NCI-H510A treated with DMSO at 0.1 percent for 48 hours (cell line): ENCODE results near the gene WFDC1.
A peak's percentile ranks its signal among the peaks of the same experiment; 100 is the strongest.

Experiments
- DNase-seq: peaks from one replicate; lab custom pipeline; 2025; lab: John Stamatoyannopoulos, UW

Gene WFDC1

GRCh38 chr16:84272740-84273320 is 21.8 kb upstream of the WFDC1 start:
- DNase-seq = no peak

- no peak for DNase-seq
These were observed 20.2 kb upstream of the WFDC1 start for GRCh38 chr16:84274515-84274914.

GRCh38 chr16:84275585-84276151 is 19.0 kb upstream of the WFDC1 start:
- DNase-seq = no peak

- DNase-seq = peak; percentile 63
These were observed 17.3 kb upstream of the WFDC1 start for GRCh38 chr16:84277244-84277823.

- DNase-seq = no peak
These were observed 16.3 kb upstream of the WFDC1 start for GRCh38 chr16:84278333-84278732.

- DNase-seq = peak; percentile 58
These were observed 15.7 kb upstream of the WFDC1 start for GRCh38 chr16:84278968-84279367.

- DNase-seq = no peak
These were observed 14.8 kb upstream of the WFDC1 start for GRCh38 chr16:84279881-84280280.

- DNase-seq = no peak
These were observed 13.6 kb upstream of the WFDC1 start for GRCh38 chr16:84281074-84281473.

GRCh38 chr16:84282533-84282932 is 12.1 kb upstream of the WFDC1 start:
- DNase-seq = no peak

GRCh38 chr16:84283314-84284153 is 11.1 kb upstream of the WFDC1 start:
- no peak for DNase-seq

GRCh38 chr16:84284154-84284722 is 10.4 kb upstream of the WFDC1 start:
- peak; percentile 3 for DNase-seq

- DNase-seq = no peak
These were observed 8.0 kb upstream of the WFDC1 start for GRCh38 chr16:84286578-84287240.

- DNase-seq = no peak
These were observed 5.8 kb upstream of the WFDC1 start for GRCh38 chr16:84288902-84289301.

- DNase-seq = no peak
These were observed 3.5 kb upstream of the WFDC1 start for GRCh38 chr16:84291226-84291625.

GRCh38 chr16:84292011-84292410 is 2.7 kb upstream of the WFDC1 start:
- no peak for DNase-seq

GRCh38 chr16:84293406-84293805 is 1.3 kb upstream of the WFDC1 start:
- no peak for DNase-seq

- DNase-seq = no peak
These were observed 561 bp upstream of the WFDC1 start for GRCh38 chr16:84294117-84294516.

GRCh38 chr16:84295203-84295860 is 654 bp downstream of the WFDC1 start:
- DNase-seq = no peak

- no peak for DNase-seq
These were observed 3.8 kb downstream of the WFDC1 start for GRCh38 chr16:84298376-84298899.

- DNase-seq = no peak
These were observed 5.2 kb downstream of the WFDC1 start for GRCh38 chr16:84299734-84300440.
